Stimulated activated CD4-positive, alpha-beta T cell treated with anti-CD3 and anti-CD28 coated beads, Interleukin-1b, Interleukin-23, amount 100 ng/mL, for 48 hours (primary cell): Measurements from ENCODE around the gene USP6NL.

Experiments
- DNase-seq: peaks from one replicate; pipeline ENCODE4 v3.0.0-alpha.2; 2020

Gene USP6NL

DNA sequence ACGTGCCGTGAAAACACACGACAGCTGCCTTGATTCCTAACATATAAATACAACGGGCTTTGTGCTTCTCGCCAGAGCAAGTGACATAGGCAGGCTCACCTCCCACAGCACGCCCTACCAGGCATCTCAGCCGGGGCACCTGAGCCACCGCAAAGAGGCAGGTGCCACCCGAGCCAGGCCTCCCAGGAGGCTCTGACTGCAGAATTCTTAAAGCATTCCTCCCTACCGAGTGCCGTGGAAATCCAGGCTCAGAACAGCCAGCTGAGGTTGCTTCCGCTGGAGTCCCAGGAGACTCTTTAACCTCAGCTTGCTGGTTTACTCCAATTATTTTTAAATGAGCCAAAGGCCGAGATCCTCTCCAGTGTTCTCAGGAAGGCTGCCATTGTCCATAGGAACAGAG, 206.5 kb downstream of the USP6NL start:
- no peak for DNase-seq
